OCI-LY1 (cell line): ENCODE data around the gene UNC93A.
"Not testable (repeated sequence)": the region's sequence is repeated elsewhere in the genome, so short reads cannot be mapped to it uniquely, and the experiment has no call there.

ENCODE experiments used
- H2AFZ ChIP-seq: fragments of 200-600 bp; sonication (generic), shearing (Covaris generic); 2 replicates; pipeline ENCODE4 v1.6.0; 2014; ENCODE audit warnings: antibody characterized with exemption, mild to moderate bottlenecking, low read length
- H3F3A ChIP-seq: fragments of 200-600 bp; sonication (generic), shearing (Covaris generic); 2 replicates; pipeline ENCODE4 v1.6.0; 2014; ENCODE audit warnings: mild to moderate bottlenecking, antibody characterized with exemption, low read length, moderate library complexity; ENCODE audit not compliant: insufficient read depth
- H3K27ac ChIP-seq: fragments of 200-600 bp; sonication (generic); 2 replicates; pipeline ENCODE4 v1.5.1; 2014; ENCODE audit warnings: low read length, mixed run types, mild to moderate bottlenecking, low read depth; ENCODE audit not compliant: poor library complexity, severe bottlenecking
- H3K27me3 ChIP-seq: fragments of 200-600 bp; sonication (generic); 2 replicates; pipeline ENCODE4 v1.6.0; 2014; ENCODE audit warnings: antibody characterized with exemption, mild to moderate bottlenecking, low read length, moderate library complexity; ENCODE audit not compliant: insufficient read depth
- H3K36me3 ChIP-seq: fragments of 200-600 bp; sonication (generic); 2 replicates; pipeline ENCODE4 v1.6.1; 2014; ENCODE audit warnings: mild to moderate bottlenecking, antibody characterized with exemption, low read length, moderate library complexity, mixed read lengths; ENCODE audit not compliant: insufficient read depth
- H3K4me1 ChIP-seq: fragments of 200-600 bp; sonication (generic); 2 replicates; pipeline ENCODE4 v1.5.1; 2014; ENCODE audit warnings: mild to moderate bottlenecking, low read length, moderate library complexity; ENCODE audit not compliant: insufficient read depth, severe bottlenecking
- H3K4me2 ChIP-seq: fragments of 200-600 bp; sonication (generic), shearing (Covaris generic); 2 replicates; pipeline ENCODE4 v1.6.1; 2014; ENCODE audit warnings: low read length
- H3K4me3 ChIP-seq: fragments of 200-600 bp; sonication (generic); 2 replicates; pipeline ENCODE4 v1.5.1; 2014; ENCODE audit warnings: low read length, low read depth, mild to moderate bottlenecking, mixed read lengths; ENCODE audit not compliant: poor library complexity, severe bottlenecking
- H3K79me2 ChIP-seq: fragments of 200-600 bp; shearing (Covaris generic); 2 replicates; pipeline ENCODE4 v1.6.1; 2016; ENCODE audit warnings: mixed run types, low read length, mixed read lengths; ENCODE audit not compliant: insufficient read depth
- H3K9ac ChIP-seq: fragments of 200-600 bp; sonication (generic), shearing (Covaris generic); 2 replicates; pipeline ENCODE4 v1.6.1; 2014; ENCODE audit warnings: mild to moderate bottlenecking, low read length, mixed read lengths
- H3K9me2 ChIP-seq: fragments of 200-600 bp; sonication (generic), shearing (Covaris generic); 2 replicates; pipeline ENCODE4 v1.6.1; 2014; ENCODE audit warnings: low read depth, mild to moderate bottlenecking, low read length, mixed read lengths
- H3K9me3 ChIP-seq: fragments of 200-600 bp; shearing (Covaris generic); 2 replicates; pipeline ENCODE4 v1.6.1; 2014; ENCODE audit warnings: low read length, mixed read lengths
- H4K20me1 ChIP-seq: fragments of 200-600 bp; sonication (generic), shearing (Covaris generic); 2 replicates; pipeline ENCODE4 v1.6.0; 2016; ENCODE audit warnings: mild to moderate bottlenecking, low read length; ENCODE audit not compliant: insufficient read depth
- EZH2 ChIP-seq: fragments of 200-600 bp; sonication (generic), shearing (Covaris generic); IDR thresholded peaks from 2 replicates; pipeline ENCODE4 v1.8.0; 2017; ENCODE audit warnings: borderline replicate concordance, mixed run types, mild to moderate bottlenecking, antibody characterized with exemption, low read length, moderate library complexity, mixed read lengths
- TF ChIP-seq, protein P1 (sequence below): fragments of 200-600 bp; sonication (generic), shearing (Covaris generic); IDR thresholded peaks from 2 replicates; pipeline ENCODE4 v1.5.1; 2017; ENCODE audit warnings: mild to moderate bottlenecking, antibody characterized with exemption, low read length, moderate library complexity, mixed read lengths

The UNC93A gene

DNA sequence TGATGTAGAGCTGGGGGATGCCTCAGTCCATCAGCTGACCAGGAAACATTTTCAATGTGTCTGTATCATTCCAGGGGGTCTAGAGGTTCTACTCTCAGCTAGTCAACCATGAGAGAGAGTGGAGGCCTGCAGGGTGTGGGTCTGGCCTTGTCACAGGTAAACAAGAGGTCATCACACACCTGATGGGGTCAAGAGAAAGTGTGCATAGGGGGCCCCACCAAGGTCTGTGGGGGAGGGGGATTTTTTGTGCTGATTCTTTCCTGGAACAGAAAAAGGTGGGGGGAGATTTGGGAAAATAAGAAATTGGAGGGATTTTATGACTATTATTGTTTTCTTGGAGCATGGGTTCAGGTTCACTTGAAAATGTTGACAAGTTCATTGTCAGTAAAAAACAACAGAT is 8.9 kb upstream of the UNC93A start:
- no peak overlapping the region for H3K27ac ChIP-seq
- no peak for TF ChIP-seq EZH2
- TF ChIP-seq, protein P1, sequence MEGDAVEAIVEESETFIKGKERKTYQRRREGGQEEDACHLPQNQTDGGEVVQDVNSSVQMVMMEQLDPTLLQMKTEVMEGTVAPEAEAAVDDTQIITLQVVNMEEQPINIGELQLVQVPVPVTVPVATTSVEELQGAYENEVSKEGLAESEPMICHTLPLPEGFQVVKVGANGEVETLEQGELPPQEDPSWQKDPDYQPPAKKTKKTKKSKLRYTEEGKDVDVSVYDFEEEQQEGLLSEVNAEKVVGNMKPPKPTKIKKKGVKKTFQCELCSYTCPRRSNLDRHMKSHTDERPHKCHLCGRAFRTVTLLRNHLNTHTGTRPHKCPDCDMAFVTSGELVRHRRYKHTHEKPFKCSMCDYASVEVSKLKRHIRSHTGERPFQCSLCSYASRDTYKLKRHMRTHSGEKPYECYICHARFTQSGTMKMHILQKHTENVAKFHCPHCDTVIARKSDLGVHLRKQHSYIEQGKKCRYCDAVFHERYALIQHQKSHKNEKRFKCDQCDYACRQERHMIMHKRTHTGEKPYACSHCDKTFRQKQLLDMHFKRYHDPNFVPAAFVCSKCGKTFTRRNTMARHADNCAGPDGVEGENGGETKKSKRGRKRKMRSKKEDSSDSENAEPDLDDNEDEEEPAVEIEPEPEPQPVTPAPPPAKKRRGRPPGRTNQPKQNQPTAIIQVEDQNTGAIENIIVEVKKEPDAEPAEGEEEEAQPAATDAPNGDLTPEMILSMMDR: no peak
- H2AFZ ChIP-seq: no peak overlapping the region
- no peak overlapping the region for H3K4me2 ChIP-seq
- no peak overlapping the region for H3K4me3 ChIP-seq
- no peaks in the 10 kb centered on the region for H3K79me2 ChIP-seq
- H3K9me2 ChIP-seq: no peaks in the 10 kb centered on the region
- H3F3A ChIP-seq: no peaks in the 10 kb centered on the region
- no peaks in the 10 kb centered on the region for H4K20me1 ChIP-seq
- no peaks in the 10 kb centered on the region for H3K36me3 ChIP-seq
- H3K9ac ChIP-seq: no peak overlapping the region
- no peaks in the 10 kb centered on the region; the same call in 1 of the 2 replicates for H3K27me3 ChIP-seq
- H3K9me3 ChIP-seq: no peaks in the 10 kb centered on the region
- no peaks in the 10 kb centered on the region for H3K4me1 ChIP-seq

DNA sequence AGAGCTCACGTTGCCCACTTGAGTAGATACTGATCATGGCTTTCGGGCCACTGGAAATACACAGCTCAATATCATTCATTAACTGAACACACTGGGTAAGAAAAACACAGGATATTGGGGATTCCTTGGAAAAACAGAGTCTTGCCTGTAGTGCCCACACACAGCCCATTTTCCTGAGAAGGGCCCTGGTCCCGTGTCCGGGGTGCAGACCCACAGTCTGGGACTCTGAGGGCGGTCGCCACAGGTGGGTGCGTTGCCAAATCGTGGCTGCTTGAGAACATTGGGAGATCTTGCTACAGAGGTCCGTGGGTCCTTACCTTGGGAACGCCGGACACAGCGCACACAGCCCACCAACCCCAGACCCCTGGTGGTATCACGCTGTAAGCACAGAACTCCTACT is 6.5 kb upstream of the UNC93A start:
- H3K4me2 ChIP-seq, H3K9ac ChIP-seq, H2AFZ ChIP-seq, H3K36me3 ChIP-seq, H3K4me1 ChIP-seq, H3K9me2 ChIP-seq, H3K9me3 ChIP-seq, H3K27me3 ChIP-seq, H3K27ac ChIP-seq, H3K4me3 ChIP-seq, H4K20me1 ChIP-seq, H3K79me2 ChIP-seq, H3F3A ChIP-seq: not testable (repeated sequence)

DNA sequence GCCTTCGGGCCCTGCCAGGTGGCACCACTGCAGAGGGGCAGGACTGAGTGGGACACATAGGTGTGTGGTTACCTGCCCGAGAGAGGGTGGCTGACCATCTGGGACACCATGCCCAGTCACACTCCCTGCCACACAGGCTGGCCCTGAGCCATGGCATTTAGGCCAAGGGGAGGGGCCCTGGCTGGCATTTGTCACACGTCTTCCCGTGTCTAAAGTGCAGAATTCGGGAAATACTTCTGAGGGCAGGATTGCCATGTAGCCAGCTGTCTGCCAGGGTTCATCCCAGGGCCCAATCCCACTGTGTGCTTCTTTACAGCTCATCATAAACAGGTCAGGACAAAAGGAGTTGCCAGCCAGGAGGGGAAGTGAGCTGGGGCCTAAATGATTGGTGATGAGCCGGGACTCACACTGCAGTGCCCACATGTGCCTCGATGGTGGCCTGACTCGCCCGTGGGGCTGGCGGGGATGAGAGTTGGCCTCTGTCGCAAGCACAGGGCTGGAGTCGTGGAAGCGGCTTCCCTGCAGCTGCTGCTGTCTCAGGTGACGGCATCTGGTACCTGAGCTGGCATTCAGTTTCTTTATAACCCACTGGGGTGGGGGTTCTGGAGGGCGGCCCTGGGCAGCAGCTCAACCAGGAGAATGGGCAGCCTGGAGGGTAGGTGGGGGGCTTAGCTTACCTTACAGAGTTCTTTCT is 5.9 kb upstream of the UNC93A start:
- Histone ChIP-seq H3K9me2 (no peaks in the 10 kb centered on the region), H3K9ac (no peak overlapping the region), H4K20me1 (no peaks in the 10 kb centered on the region), H3F3A (no peaks in the 10 kb centered on the region), H3K4me3 (no peak overlapping the region), H3K27me3 (no peaks in the 10 kb centered on the region), H3K4me1 (no peaks in the 10 kb centered on the region), H3K36me3 (no peaks in the 10 kb centered on the region), H3K27ac (no peak overlapping the region), H3K9me3 (no peaks in the 10 kb centered on the region), H3K4me2 (no peak overlapping the region), H2AFZ (no peak overlapping the region), H3K79me2 (no peaks in the 10 kb centered on the region)
- no peak for TF ChIP-seq EZH2
- TF ChIP-seq, protein P1: no peak

DNA sequence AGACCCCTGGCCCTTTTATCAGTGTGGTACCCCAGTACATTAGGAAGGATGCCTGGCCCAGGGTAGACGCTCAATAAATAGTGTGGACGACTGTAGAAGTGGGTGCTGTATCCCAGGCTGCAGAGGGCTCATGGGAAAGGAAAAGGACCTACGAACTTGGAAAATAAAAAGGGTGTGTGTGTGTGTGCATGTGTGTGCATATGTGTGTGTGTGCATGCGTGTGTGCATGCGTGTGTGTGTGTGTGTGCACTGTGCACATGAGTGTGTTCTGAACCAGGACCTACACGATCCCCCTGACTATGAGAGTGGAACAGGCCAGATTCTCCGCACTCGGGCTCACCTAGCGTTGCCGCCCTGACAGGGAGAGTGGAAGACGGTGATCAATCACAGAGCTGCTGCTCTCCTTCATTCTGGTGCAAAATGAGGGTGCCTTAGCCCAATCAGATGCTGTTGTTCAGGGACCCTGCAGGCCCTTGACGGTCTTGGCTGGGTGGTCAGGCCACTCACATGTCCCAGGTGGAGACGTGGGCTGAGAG is 3.5 kb upstream of the UNC93A start:
- Histone ChIP-seq H3K9me3 (no peaks in the 10 kb centered on the region), H3K36me3 (no peaks in the 10 kb centered on the region), H3K79me2 (no peaks in the 10 kb centered on the region), H3K4me1 (no peaks in the 10 kb centered on the region), H4K20me1 (no peaks in the 10 kb centered on the region), H2AFZ (no peak overlapping the region), H3K27ac (no peak overlapping the region), H3K4me3 (no peak overlapping the region), H3K27me3 (no peaks in the 10 kb centered on the region), H3F3A (no peaks in the 10 kb centered on the region), H3K4me2 (no peak overlapping the region), H3K9ac (no peak overlapping the region), H3K9me2 (no peaks in the 10 kb centered on the region)
- TF ChIP-seq, protein P1: no peak
- no peak for TF ChIP-seq EZH2
